Cerebellar cortex (tissue), 1 donor: ENCODE measurements around the gene SMDT1.
"Not testable (repeated sequence)": the region's sequence is repeated elsewhere in the genome, so short reads cannot be mapped to it uniquely, and the experiment has no call there.

Source experiments
- DNase-seq: peaks from one replicate; pipeline ENCODE4 v3.0.0-alpha.2; 2015; ENCODE audit warnings: low spot score

SMDT1 gene

GRCh38 chr22:42111798-42112197 lies 32.3 kb downstream of the SMDT1 start:
- DNase-seq = no peak

GRCh38 chr22:42112793-42113192 lies 33.3 kb downstream of the SMDT1 start:
- DNase-seq = peak; percentile 28

DNA sequence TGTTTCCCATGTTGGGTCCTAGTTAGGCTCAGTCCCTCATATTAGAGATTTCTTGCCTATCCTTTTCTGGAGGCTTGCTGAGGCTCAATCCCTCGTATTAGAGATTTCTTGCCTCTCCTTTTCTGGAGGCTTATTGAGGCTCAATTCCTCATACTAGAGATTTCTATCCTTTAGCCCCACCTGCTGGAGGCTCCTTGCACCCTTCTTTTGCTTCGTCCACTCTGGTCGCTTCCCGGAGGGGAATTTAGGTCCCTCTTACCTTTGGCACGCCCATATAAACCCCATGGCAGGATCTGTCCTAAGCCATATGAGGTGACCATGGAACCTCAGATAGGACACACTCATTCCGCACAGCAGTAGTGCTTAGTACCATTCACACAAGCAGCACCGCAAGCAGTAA lies 35.2 kb downstream of the SMDT1 start:
- peak; percentile 35 for DNase-seq

DNA sequence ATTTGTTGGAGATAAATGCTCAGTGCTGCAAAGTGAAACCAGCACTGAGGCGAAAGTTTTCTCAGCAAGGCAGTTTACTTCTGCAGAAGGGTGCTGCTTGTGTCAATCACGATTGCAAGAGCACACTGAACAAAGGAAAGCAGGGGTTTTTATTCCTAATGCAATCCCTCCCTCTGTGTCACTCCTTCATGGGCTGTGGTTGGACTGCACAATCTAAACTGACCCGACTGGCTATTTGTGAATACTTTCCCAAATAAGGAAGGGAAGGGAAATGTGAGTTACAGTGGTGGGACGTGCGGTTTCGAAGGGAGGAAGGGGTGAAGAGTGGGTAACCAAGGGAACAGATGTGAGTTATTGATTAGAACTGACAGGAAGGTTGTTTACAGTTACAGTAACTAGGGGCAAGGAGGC lies 35.9 kb downstream of the SMDT1 start:
- not testable (repeated sequence) for DNase-seq

- DNase-seq = no peak
Measured at GRCh38 chr22:42116848-42117424, 37.4 kb downstream of the SMDT1 start.

GRCh38 chr22:42120231-42121021 lies 40.9 kb downstream of the SMDT1 start:
- not testable (repeated sequence) for DNase-seq

- not testable (repeated sequence) for DNase-seq
Measured at GRCh38 chr22:42123529-42123928, 44.0 kb downstream of the SMDT1 start.

GRCh38 chr22:42127606-42128005 lies 48.1 kb downstream of the SMDT1 start:
- no peak for DNase-seq

DNA sequence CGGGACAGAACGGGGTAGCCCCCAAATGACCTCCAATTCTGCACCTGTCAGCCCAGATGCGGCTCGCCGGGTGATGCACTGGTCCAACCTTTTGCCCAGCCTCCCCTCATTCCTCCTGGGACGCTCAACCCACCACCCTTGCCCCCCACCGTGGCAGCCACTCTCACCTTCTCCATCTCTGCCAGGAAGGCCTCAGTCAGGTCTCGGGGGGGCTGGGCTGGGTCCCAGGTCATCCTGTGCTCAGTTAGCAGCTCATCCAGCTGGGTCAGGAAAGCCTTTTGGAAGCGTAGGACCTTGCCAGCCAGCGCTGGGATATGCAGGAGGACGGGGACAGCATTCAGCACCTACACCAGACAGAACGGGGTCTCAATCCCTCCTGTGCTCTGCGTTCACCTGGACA lies 48.5 kb downstream of the SMDT1 start:
- DNase-seq = not testable (repeated sequence)

GRCh38 chr22:42128776-42129694 lies 49.5 kb downstream of the SMDT1 start:
- DNase-seq = not testable (repeated sequence)

GRCh38 chr22:42130182-42130581 lies 50.7 kb downstream of the SMDT1 start:
- not testable (repeated sequence) for DNase-seq

DNA sequence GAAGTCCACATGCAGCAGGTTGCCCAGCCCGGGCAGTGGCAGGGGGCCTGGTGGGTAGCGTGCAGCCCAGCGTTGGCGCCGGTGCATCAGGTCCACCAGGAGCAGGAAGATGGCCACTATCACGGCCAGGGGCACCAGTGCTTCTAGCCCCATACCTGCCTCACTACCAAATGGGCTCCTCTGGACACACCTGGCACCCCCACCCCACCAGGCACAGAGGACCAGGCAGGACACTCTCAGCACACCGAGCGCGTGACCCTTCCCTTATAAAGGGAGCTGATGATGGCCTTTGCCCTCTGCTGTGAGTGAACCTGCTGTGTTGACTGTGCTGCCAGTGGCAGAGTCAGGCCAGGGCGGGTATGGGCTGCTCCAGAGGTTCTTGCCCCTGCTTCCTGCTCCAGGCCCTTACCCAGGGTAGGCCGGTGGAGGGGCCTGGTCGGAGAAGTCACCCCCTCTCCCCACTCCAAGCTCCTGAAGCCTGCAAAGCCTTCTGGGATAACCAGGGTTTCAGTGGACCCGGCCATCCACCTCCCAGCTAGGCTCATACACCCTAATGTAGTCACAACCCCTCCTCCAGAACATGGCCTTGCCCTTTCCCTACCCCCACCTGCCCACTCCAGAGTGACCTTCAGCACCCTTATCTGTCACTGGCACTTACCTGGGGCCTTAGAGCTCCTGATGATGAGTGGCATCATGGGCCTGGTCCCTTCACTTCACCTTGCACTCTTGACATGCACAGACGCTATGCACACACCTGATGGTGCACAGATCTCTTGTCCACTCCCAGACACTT lies 51.3 kb downstream of the SMDT1 start, which contains the start of gene CYP2D6:
Gene CYP2D6 (minus strand): TSS at position 172 of the 793 bp plus-strand sequence. CDS start 19 bp downstream, at position 153.
- not testable (repeated sequence) for DNase-seq

DNA sequence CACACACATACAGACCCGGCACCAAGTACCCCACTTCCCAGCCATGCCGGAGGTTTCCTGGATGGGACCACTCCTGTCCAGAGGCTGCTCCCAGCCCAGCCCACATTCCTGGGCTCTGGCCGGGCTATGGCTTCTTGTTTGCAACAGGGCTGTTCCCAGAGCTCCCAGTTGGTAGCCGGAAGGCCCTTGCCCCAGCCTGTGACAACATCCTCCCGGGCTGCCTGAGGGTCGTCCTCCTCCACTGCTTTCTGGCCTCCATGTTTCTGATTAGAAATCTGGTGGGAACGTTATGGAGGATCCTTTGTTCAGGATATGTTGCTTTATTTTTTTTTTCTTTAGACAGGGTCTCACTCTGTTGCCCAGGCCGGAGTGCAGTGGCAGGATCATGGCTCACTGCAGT lies 52.1 kb downstream of the SMDT1 start:
- DNase-seq = no peak

- DNase-seq = no peak
Measured at GRCh38 chr22:42132457-42132856, 53.0 kb downstream of the SMDT1 start.
